Brain microvascular endothelial cell (primary cell): ENCODE results near the gene SIPA1L3.

ENCODE experiments used
- DNase-seq: peaks from one replicate; pipeline ENCODE4 v3.0.0-alpha.2; 2020
- H3K27ac ChIP-seq: fragments of 250-450 bp; sonication (Bioruptor Pico); 2 replicates; pipeline ENCODE4 v1.5.1; 2020; ENCODE audit warnings: mild to moderate bottlenecking, moderate library complexity
- H3K27me3 ChIP-seq: fragments of 250-450 bp; sonication (Bioruptor Pico); replicated peaks from 2 replicates; pipeline ENCODE4 v1.5.1; 2020; ENCODE audit warnings: mild to moderate bottlenecking
- H3K36me3 ChIP-seq: fragments of 250-450 bp; sonication (Bioruptor Pico); replicated peaks from 2 replicates; pipeline ENCODE4 v1.5.1; 2020; ENCODE audit warnings: mild to moderate bottlenecking
- H3K4me3 ChIP-seq: 2 replicates; pipeline ENCODE4 v1.5.1; 2011; ENCODE audit warnings: low read depth, mild to moderate bottlenecking, control low read depth, low read length, moderate library complexity
- CTCF ChIP-seq: IDR thresholded peaks from 2 replicates; pipeline ENCODE4 v1.5.1; 2011; ENCODE audit warnings: low read depth, mild to moderate bottlenecking, moderate library complexity, low read length, control low read depth, inconsistent platforms; ENCODE audit errors: missing control alignments
- in situ Hi-C: cut with HindIII; loops from 2 replicates; pipeline ENCODE4 v1.10.0; 2017; ENCODE audit warnings: low sequenced_read_pairs, low pct_ligation_motif_present

SIPA1L3 gene

GRCh38 chr19:37874784-37875183 is 32.2 kb upstream of the SIPA1L3 start:
- Histone ChIP-seq H3K36me3 (no peaks in the 10 kb centered on the region), H3K4me3 (no peak overlapping the region), H3K27ac (no peak overlapping the region), H3K27me3 (no peaks in the 10 kb centered on the region)
- no peak for TF ChIP-seq CTCF
- in situ Hi-C loops: no loop called here
- DNase-seq: no peak

GRCh38 chr19:37876032-37876431 is 31.0 kb upstream of the SIPA1L3 start:
- Histone ChIP-seq H3K27ac (no peak overlapping the region), H3K4me3 (no peak overlapping the region), H3K27me3 (no peaks in the 10 kb centered on the region), H3K36me3 (no peaks in the 10 kb centered on the region)
- no peak for DNase-seq
- in situ Hi-C loops: no loop called here
- TF ChIP-seq CTCF: no peak

- Histone ChIP-seq H3K36me3 (no peaks in the 10 kb centered on the region), H3K4me3 (no peak overlapping the region), H3K27ac (no peak overlapping the region), H3K27me3 (no peaks in the 10 kb centered on the region)
- no peak for DNase-seq
- in situ Hi-C loops: no loop called here
- no peak for TF ChIP-seq CTCF
These were observed 29.9 kb upstream of the SIPA1L3 start for GRCh38 chr19:37877147-37877546.

- H3K27me3 ChIP-seq: peaks cover 2% of the 10 kb centered on the region
- no peaks in the 10 kb centered on the region for H3K36me3 ChIP-seq
- DNase-seq: no peak
- peak; percentile 7 for TF ChIP-seq CTCF
- no peak overlapping the region for H3K4me3 ChIP-seq
- no peak overlapping the region for H3K27ac ChIP-seq
- in situ Hi-C loops: no loop called here
These were observed 21.6 kb upstream of the SIPA1L3 start for GRCh38 chr19:37885392-37885791.

- no peak overlapping the region for H3K4me3 ChIP-seq
- no peak for TF ChIP-seq CTCF
- in situ Hi-C loops: no loop called here
- H3K27me3 ChIP-seq: peaks cover 2% of the 10 kb centered on the region
- H3K27ac ChIP-seq: no peak overlapping the region
- no peaks in the 10 kb centered on the region for H3K36me3 ChIP-seq
- no peak for DNase-seq
These were observed 20.4 kb upstream of the SIPA1L3 start for GRCh38 chr19:37886571-37886970.

- H3K4me3 ChIP-seq: no peak overlapping the region
- no peak overlapping the region for H3K27ac ChIP-seq
- no peaks in the 10 kb centered on the region for H3K36me3 ChIP-seq
- H3K27me3 ChIP-seq: no peaks in the 10 kb centered on the region
- no peak for DNase-seq
- no peak for TF ChIP-seq CTCF
- in situ Hi-C loops: no loop called here
These were observed 13.0 kb upstream of the SIPA1L3 start for GRCh38 chr19:37893845-37894575.
